Neuronal stem cell (in vitro differentiated cells): ENCODE results near the gene DOCK3.

Experiments
- DNase-seq: peaks from one replicate; pipeline ENCODE4 v3.0.0-alpha.2; 2013; ENCODE audit warnings: low spot score
- H2AFZ ChIP-seq: one replicate; pipeline ENCODE4 v1.6.1; 2013; ENCODE audit warnings: mild to moderate bottlenecking, low read length, inconsistent platforms
- H2AK5ac ChIP-seq: 2 replicates; pipeline ENCODE4 v1.6.1; 2013; ENCODE audit warnings: low read depth, mild to moderate bottlenecking, inconsistent platforms, low read length, moderate library complexity, mixed read lengths
- H2BK120ac ChIP-seq: 2 replicates; pipeline ENCODE4 v1.6.1; 2013; ENCODE audit warnings: low read depth, mild to moderate bottlenecking, inconsistent platforms, low read length, moderate library complexity, mixed read lengths
- H2BK12ac ChIP-seq: one replicate; pipeline ENCODE4 v1.6.1; 2013; ENCODE audit warnings: low read length, inconsistent platforms
- H2BK15ac ChIP-seq: 2 replicates; pipeline ENCODE4 v1.6.1; 2013; ENCODE audit warnings: mild to moderate bottlenecking, low read length, inconsistent platforms, mixed read lengths
- H2BK5ac ChIP-seq: one replicate; pipeline ENCODE4 v1.6.1; 2013; ENCODE audit warnings: inconsistent platforms, mild to moderate bottlenecking, low read length, moderate library complexity
- H3K14ac ChIP-seq: one replicate; pipeline ENCODE4 v1.6.1; 2013; ENCODE audit warnings: low read length, inconsistent platforms
- H3K18ac ChIP-seq: 2 replicates; pipeline ENCODE4 v1.6.1; 2013; ENCODE audit warnings: low read length, inconsistent platforms
- H3K23ac ChIP-seq: 2 replicates; pipeline ENCODE4 v1.6.1; 2013; ENCODE audit warnings: low read depth, mild to moderate bottlenecking, mixed read lengths, low read length, inconsistent platforms; ENCODE audit not compliant: poor library complexity
- H3K27ac ChIP-seq: replicated peaks from 3 replicates; pipeline ENCODE4 v1.5.1; 2013; ENCODE audit warnings: low read length, inconsistent platforms
- H3K27me3 ChIP-seq, 3 experiments: 2 replicates each; pipeline ENCODE4 v1.6.1; 2013; ENCODE audit warnings: low read length in 3 of 3, mild to moderate bottlenecking in 2 of 3, inconsistent platforms in 1 of 3, low read depth in 1 of 3, mixed read lengths in 1 of 3, moderate library complexity in 1 of 3; ENCODE audit not compliant: control insufficient read depth in 3 of 3, insufficient read depth in 3 of 3
- H3K36me3 ChIP-seq, 2 donors: replicated peaks in 1 of 2; 2 replicates each; pipeline ENCODE4 v1.6.1; 2013; ENCODE audit warnings: low read length in 2 of 2; ENCODE audit not compliant: control insufficient read depth in 2 of 2, insufficient read depth in 2 of 2
- H3K4ac ChIP-seq: 2 replicates; pipeline ENCODE4 v1.6.1; 2013; ENCODE audit warnings: inconsistent platforms, mild to moderate bottlenecking, low read length, moderate library complexity
- H3K4me1 ChIP-seq, 2 donors: 1 replicate in 1 of 2; 2 replicates in 1 of 2; pipeline ENCODE4 v1.6.1; 2013; ENCODE audit warnings: low read length in 2 of 2, low read depth in 1 of 2; ENCODE audit not compliant: control insufficient read depth in 2 of 2, insufficient read depth in 1 of 2
- H3K4me2 ChIP-seq: one replicate; pipeline ENCODE4 v1.6.1; 2013; ENCODE audit warnings: mild to moderate bottlenecking, low read length, inconsistent platforms; ENCODE audit not compliant: insufficient read depth, poor library complexity, severe bottlenecking
- H3K4me3 ChIP-seq, 2 donors: 2 replicates each; pipeline ENCODE4 v1.5.1; 2013; ENCODE audit warnings: low read length in 2 of 2, mild to moderate bottlenecking in 2 of 2, inconsistent platforms in 1 of 2, moderate library complexity in 1 of 2
- H3K79me1 ChIP-seq: one replicate; pipeline ENCODE4 v1.6.1; 2013; ENCODE audit warnings: low read depth, mild to moderate bottlenecking, inconsistent platforms, low read length, moderate library complexity
- H3K9ac ChIP-seq: one replicate; pipeline ENCODE4 v1.6.1; 2013; ENCODE audit warnings: mild to moderate bottlenecking, low read depth, low read length, inconsistent platforms; ENCODE audit not compliant: poor library complexity
- H3K9me3 ChIP-seq, 2 donors: replicated peaks in 1 of 2; 2 replicates each; pipeline versions ENCODE3 to v1.6.1; 2013; ENCODE audit warnings: low read length in 2 of 2, mild to moderate bottlenecking in 2 of 2, inconsistent platforms in 1 of 2, low read depth in 1 of 2, mixed read lengths in 1 of 2, moderate library complexity in 1 of 2; ENCODE audit not compliant: control insufficient read depth in 2 of 2, insufficient read depth in 1 of 2
- H4K8ac ChIP-seq: one replicate; pipeline ENCODE4 v1.6.1; 2013; ENCODE audit warnings: low read depth, mild to moderate bottlenecking, inconsistent platforms, low read length, moderate library complexity
- H4K91ac ChIP-seq: one replicate; pipeline ENCODE4 v1.6.1; 2013; ENCODE audit warnings: low read length, low read depth, mild to moderate bottlenecking, inconsistent platforms; ENCODE audit not compliant: poor library complexity
- WGBS, 2 donors: extraction: QIAGEN DNeasy Blood & Tissue Kit; methylation state at CpG; one replicate each; pipeline ENCODE4 v1.1.7; 2013; ENCODE audit warnings: missing lambda C conversion rate in 2 of 2, mixed read lengths in 1 of 2; ENCODE audit not compliant: insufficient read length in 2 of 2, insufficient replicate concordance in 1 of 2; ENCODE audit errors: extremely low coverage in 2 of 2; 5-methylcytosine and 5-hydroxymethylcytosine counted together

DOCK3 gene

GRCh38 chr3:51280176-51280575, 605.4 kb downstream of the DOCK3 start:
- Histone ChIP-seq H2BK5ac (no peak overlapping the region), H3K27me3 (no peaks in the 10 kb centered on the region), H3K9me3 (no peaks in the 10 kb centered on the region), H3K18ac (no peak overlapping the region), H4K8ac (no peak overlapping the region), H2BK120ac (no peak overlapping the region), H2AK5ac (no peak overlapping the region), H2BK15ac (no peak overlapping the region), H3K79me1 (no peaks in the 10 kb centered on the region), H3K4me3 (no peak overlapping the region), H3K4me1 (no peaks in the 10 kb centered on the region), H3K36me3 (peaks cover 0 to 3% of the 10 kb centered on the region in 2 donors), H4K91ac (no peak overlapping the region), H3K9ac (no peak overlapping the region), H2AFZ (no peak overlapping the region), H2BK12ac (no peak overlapping the region), H3K23ac (no peak overlapping the region), H3K4me2 (no peak overlapping the region), H3K4ac (no peak overlapping the region), H3K14ac (no peak overlapping the region), H3K27ac (no peak overlapping the region)
- no peak for DNase-seq
- no CpG with 5 or more reads among the region's 3 CpGs for WGBS, 2 donors

- Histone ChIP-seq H4K8ac (no peak overlapping the region), H3K4me3 (no peak overlapping the region), H2AFZ (no peak overlapping the region), H3K4me2 (no peak overlapping the region), H2BK15ac (no peak overlapping the region), H3K27ac (no peak overlapping the region), H2BK12ac (no peak overlapping the region), H4K91ac (no peak overlapping the region), H2BK5ac (no peak overlapping the region), H3K18ac (no peak overlapping the region), H3K9me3 (no peaks in the 10 kb centered on the region), H2BK120ac (no peak overlapping the region), H2AK5ac (no peak overlapping the region), H3K79me1 (no peaks in the 10 kb centered on the region), H3K14ac (no peak overlapping the region), H3K9ac (no peak overlapping the region), H3K27me3 (no peaks in the 10 kb centered on the region), H3K23ac (no peak overlapping the region), H3K36me3 (peaks cover 0 to 3% of the 10 kb centered on the region in 2 donors), H3K4me1 (no peaks in the 10 kb centered on the region), H3K4ac (no peak overlapping the region)
- no CpG with 5 or more reads among the region's 1 CpG for WGBS, 2 donors
- DNase-seq, result no peak
Measured at GRCh38 chr3:51282931-51283330, 608.2 kb downstream of the DOCK3 start.

GRCh38 chr3:51283421-51283820, 608.7 kb downstream of the DOCK3 start:
- DNase-seq, result no peak
- Histone ChIP-seq H3K27ac (no peak overlapping the region), H3K36me3 (peaks cover 0 to 3% of the 10 kb centered on the region in 2 donors), H2BK15ac (no peak overlapping the region), H3K27me3 (no peaks in the 10 kb centered on the region), H2AK5ac (no peak overlapping the region), H3K4me2 (no peak overlapping the region), H4K91ac (no peak overlapping the region), H3K9me3 (no peaks in the 10 kb centered on the region), H3K4me1 (no peaks in the 10 kb centered on the region), H3K18ac (no peak overlapping the region), H4K8ac (no peak overlapping the region), H3K9ac (no peak overlapping the region), H3K4ac (no peak overlapping the region), H2BK12ac (no peak overlapping the region), H2BK120ac (no peak overlapping the region), H2BK5ac (no peak overlapping the region), H2AFZ (no peak overlapping the region), H3K14ac (no peak overlapping the region), H3K23ac (no peak overlapping the region), H3K4me3 (no peak overlapping the region), H3K79me1 (no peaks in the 10 kb centered on the region)
- no CpG with 5 or more reads among the region's 1 CpG for WGBS, 2 donors

- Histone ChIP-seq H2BK5ac (no peak overlapping the region), H3K27me3 (no peaks in the 10 kb centered on the region), H3K4ac (no peak overlapping the region), H3K4me3 (no peak overlapping the region), H3K4me1 (no peaks in the 10 kb centered on the region), H4K91ac (no peak overlapping the region), H3K36me3 (no peaks in the 10 kb centered on the region), H3K4me2 (no peak overlapping the region), H3K79me1 (no peaks in the 10 kb centered on the region), H3K27ac (no peak overlapping the region), H2AFZ (no peak overlapping the region), H4K8ac (no peak overlapping the region), H3K14ac (no peak overlapping the region), H3K23ac (no peak overlapping the region), H3K18ac (no peak overlapping the region), H3K9ac (no peak overlapping the region), H2BK15ac (no peak overlapping the region), H2AK5ac (no peak overlapping the region), H2BK12ac (no peak overlapping the region), H2BK120ac (no peak overlapping the region), H3K9me3 (no peaks in the 10 kb centered on the region)
- WGBS, 2 donors, result no CpG with 5 or more reads among the region's 2 CpGs
- no peak for DNase-seq
Measured at GRCh38 chr3:51295625-51296024, 620.9 kb downstream of the DOCK3 start.
